Thyroid gland (tissue), 4 donors: ENCODE results near the gene KRT15.

Experiments used
- CTCF ChIP-seq, 6 experiments: fragments of 200-600 bp in 3 of 6; fragments of 450-650 bp in 3 of 6; sonication (generic) in 3 of 6; IDR thresholded peaks; one replicate each; pipeline ENCODE4 v1.5.1; 2016 to 2019; ENCODE audit warnings: antibody characterized with exemption in 6 of 6, mild to moderate bottlenecking in 2 of 6, inconsistent platforms in 1 of 6, moderate library complexity in 1 of 6
- POLR2A ChIP-seq, 2 donors: fragments of 450-650 bp; IDR thresholded peaks; one replicate each; pipeline ENCODE4 v1.6.1; 2017; ENCODE audit warnings: antibody characterized with exemption in 2 of 2, mild to moderate bottlenecking in 2 of 2, moderate library complexity in 1 of 2

GRCh38 chr17:41523787-41524186 lies 5.1 kb upstream of the KRT15 start:
- no peak for TF ChIP-seq POLR2A (IDR thresholded peaks at IDR 0.05)
- no peak for TF ChIP-seq CTCF (IDR thresholded peaks at IDR 0.05)
